H1 (cell line): Measurements from ENCODE around the gene DEUP1. TPM values are rescaled to one million over a fixed set of nuclear protein-coding genes. Genes with fewer than 3 reads are reported as not detected.

Experiments
- CTCF ChIA-PET: fragments of 300-600 bp; sonication (Branson Sonifier 250); formaldehyde crosslinking; loops from one replicate; lab custom pipeline; 2021; ENCODE audit not compliant: partially characterized antibody; lab: Charles Lee
- POLR2A ChIA-PET: fragments of 300-600 bp; sonication (Branson Sonifier 250); formaldehyde crosslinking; loops from one replicate; lab custom pipeline; 2021; ENCODE audit warnings: inconsistent platforms; ENCODE audit not compliant: partially characterized antibody; lab: Charles Lee
- DNase-seq, 2 experiments: peaks; one replicate each; pipeline versions ENCODE4 v3.0.0 to v3.0.0-alpha.2; 2010 to 2022; ENCODE audit warnings: low spot score in 2 of 2, low read depth in 1 of 2, mixed read lengths in 1 of 2
- FAIRE-seq: peaks from 2 replicates; lab custom pipeline; 2011; peaks lifted over from hg19 to GRCh38; lab: Jason Lieb, UNC
- H2AFZ ChIP-seq: 2 replicates; pipeline ENCODE4 v1.8.1; 2012; ENCODE audit warnings: low read length, inconsistent platforms
- H2AK5ac ChIP-seq: 2 replicates; pipeline ENCODE4 v1.6.1; 2013; ENCODE audit warnings: low read depth, low read length
- H2BK120ac ChIP-seq: replicated peaks from 2 replicates; pipeline ENCODE3; 2013; ENCODE audit warnings: low read depth, low read length, inconsistent platforms
- H2BK12ac ChIP-seq: 2 replicates; pipeline ENCODE4 v1.6.1; 2013; ENCODE audit warnings: low read depth, low read length
- H2BK15ac ChIP-seq: 2 replicates; pipeline ENCODE4 v1.6.1; 2013; ENCODE audit warnings: low read length
- H2BK20ac ChIP-seq: 2 replicates; pipeline ENCODE4 v1.6.1; 2013; ENCODE audit warnings: low read length
- H2BK5ac ChIP-seq: 2 replicates; pipeline ENCODE4 v1.6.1; 2013; ENCODE audit warnings: low read depth, low read length
- H3K14ac ChIP-seq: 2 replicates; pipeline ENCODE4 v1.6.1; 2013; ENCODE audit warnings: inconsistent platforms; ENCODE audit not compliant: insufficient read length
- H3K18ac ChIP-seq: 2 replicates; pipeline ENCODE4 v1.6.1; 2013; ENCODE audit warnings: low read length; ENCODE audit errors: extremely low read depth
- H3K23ac ChIP-seq: 2 replicates; pipeline ENCODE4 v1.6.1; 2013; ENCODE audit warnings: inconsistent platforms; ENCODE audit not compliant: insufficient read length
- H3K23me2 ChIP-seq: 2 replicates; pipeline ENCODE4 v1.6.1; 2013; ENCODE audit warnings: low read depth, low read length
- H3K27ac ChIP-seq: 2 replicates; pipeline ENCODE4 v1.6.1; 2011; ENCODE audit warnings: low read depth, low read length, inconsistent platforms
- H3K27me3 ChIP-seq, 4 experiments: replicated peaks in 1 of 4; 1 replicate in 1 of 4; 2 replicates in 3 of 4; pipeline versions ENCODE4 v1.6.1 to v1.8.1; 2011 to 2013; ENCODE audit warnings: low read length in 3 of 4, mild to moderate bottlenecking in 3 of 4, inconsistent platforms in 2 of 4, mixed read lengths in 2 of 4, moderate library complexity in 1 of 4; ENCODE audit not compliant: control insufficient read depth in 3 of 4, insufficient read depth in 3 of 4; ENCODE audit errors: extremely low read depth in 1 of 4
- H3K36me3 ChIP-seq, 4 experiments: 2 replicates each; pipeline versions ENCODE4 v1.6.1 to v1.8.1; 2011 to 2013; ENCODE audit warnings: mild to moderate bottlenecking in 4 of 4, low read length in 3 of 4, moderate library complexity in 2 of 4, control low read depth in 1 of 4, inconsistent platforms in 1 of 4; ENCODE audit not compliant: insufficient read depth in 4 of 4, control insufficient read depth in 2 of 4
- H3K4ac ChIP-seq: replicated peaks from 2 replicates; pipeline ENCODE3; 2013; ENCODE audit warnings: low read length, low read depth, mixed read lengths, inconsistent platforms; ENCODE audit not compliant: insufficient read length
- H3K4me1 ChIP-seq, 4 experiments: replicated peaks in 1 of 4; 1 replicate in 1 of 4; 2 replicates in 3 of 4; pipeline versions ENCODE4 v1.6.1 to v1.8.1; 2011 to 2013; ENCODE audit warnings: low read length in 3 of 4, inconsistent platforms in 2 of 4, mixed read lengths in 1 of 4; ENCODE audit not compliant: insufficient read depth in 4 of 4, control insufficient read depth in 3 of 4
- H3K4me2 ChIP-seq, 2 experiments: 2 replicates each; pipeline versions ENCODE4 v1.6.1 to v1.8.1; 2011 to 2013; ENCODE audit warnings: low read depth in 2 of 2, low read length in 2 of 2, control low read depth in 1 of 2, inconsistent platforms in 1 of 2, mild to moderate bottlenecking in 1 of 2; ENCODE audit not compliant: insufficient read depth in 1 of 2
- H3K4me3 ChIP-seq, 4 experiments: fragments of 200-600, 300-600 bp in 1 of 4; sonication (generic), shearing (Covaris generic), sonication (Bioruptor Twin) in 1 of 4; 2 replicates each; pipeline versions ENCODE4 v1.5.1 to v1.8.1; 2011 to 2016; ENCODE audit warnings: low read length in 4 of 4, low read depth in 3 of 4, control low read depth in 2 of 4, inconsistent platforms in 2 of 4, mild to moderate bottlenecking in 2 of 4, mixed read lengths in 1 of 4, moderate library complexity in 1 of 4; ENCODE audit not compliant: insufficient read depth in 2 of 4; ENCODE audit errors: extremely low read depth in 1 of 4
- H3K56ac ChIP-seq: replicated peaks from 2 replicates; pipeline ENCODE3; 2013; ENCODE audit warnings: low read depth, mild to moderate bottlenecking, mixed read lengths, low read length, inconsistent platforms; ENCODE audit not compliant: insufficient read length
- H3K79me1 ChIP-seq: 2 replicates; pipeline ENCODE4 v1.6.1; 2013; ENCODE audit warnings: low read depth, low read length, control low read depth
- H3K79me2 ChIP-seq, 2 experiments: 2 replicates each; pipeline versions ENCODE4 v1.6.1 to v1.8.1; 2012 to 2013; ENCODE audit warnings: low read length in 2 of 2, mild to moderate bottlenecking in 2 of 2, inconsistent platforms in 1 of 2; ENCODE audit not compliant: insufficient read depth in 2 of 2, control insufficient read depth in 1 of 2
- H3K9ac ChIP-seq, 4 experiments: replicated peaks in 1 of 4; 1 replicate in 1 of 4; 2 replicates in 3 of 4; pipeline versions ENCODE4 v1.6.1 to v1.8.1; 2011 to 2013; ENCODE audit warnings: low read depth in 3 of 4, low read length in 3 of 4, control low read depth in 2 of 4, mild to moderate bottlenecking in 2 of 4, moderate library complexity in 2 of 4, inconsistent platforms in 1 of 4; ENCODE audit errors: extremely low read depth in 1 of 4
- H3K9me3 ChIP-seq, 2 experiments: 2 replicates each; pipeline versions ENCODE4 v1.6.1 to v1.8.1; 2012 to 2013; ENCODE audit warnings: mild to moderate bottlenecking in 2 of 2, moderate library complexity in 2 of 2, control low read depth in 1 of 2, inconsistent platforms in 1 of 2, low read depth in 1 of 2, low read length in 1 of 2, mixed read lengths in 1 of 2; ENCODE audit not compliant: insufficient read depth in 2 of 2
- H4K20me1 ChIP-seq, 2 experiments: replicated peaks in 1 of 2; 2 replicates each; pipeline versions ENCODE3 to v1.8.1; 2011 to 2013; ENCODE audit warnings: inconsistent platforms in 2 of 2, low read length in 2 of 2, mild to moderate bottlenecking in 1 of 2; ENCODE audit not compliant: insufficient read depth in 2 of 2, control insufficient read depth in 1 of 2
- H4K5ac ChIP-seq: 2 replicates; pipeline ENCODE4 v1.6.1; 2013; ENCODE audit warnings: low read length, low read depth, mixed read lengths, inconsistent platforms; ENCODE audit not compliant: insufficient read length
- H4K8ac ChIP-seq: 2 replicates; pipeline ENCODE4 v1.8.0; 2013; ENCODE audit warnings: mild to moderate bottlenecking, moderate library complexity, low read length, inconsistent platforms; ENCODE audit not compliant: insufficient read depth; ENCODE audit errors: extremely low read depth
- H4K91ac ChIP-seq: replicated peaks from 2 replicates; pipeline ENCODE3; 2013; ENCODE audit warnings: low read length, mixed read lengths, inconsistent platforms; ENCODE audit not compliant: insufficient read length
- ASH2L ChIP-seq: fragments of 200-600, 300-600 bp; sonication (generic); IDR thresholded peaks from one replicate; pipeline ENCODE4 v1.7.1; 2017; ENCODE audit warnings: low read length
- ATF3 ChIP-seq: IDR thresholded peaks from 2 replicates; pipeline ENCODE4 v1.6.1; 2011; ENCODE audit warnings: low read depth, mild to moderate bottlenecking, low read length; ENCODE audit not compliant: insufficient read depth
- CHD2 ChIP-seq: IDR thresholded peaks from 2 replicates; pipeline ENCODE4 v1.6.1; 2012; ENCODE audit warnings: low read length, improper control_type of control experiment
- CTBP2 ChIP-seq: IDR thresholded peaks from 2 replicates; pipeline ENCODE4 v1.7.0; 2011; ENCODE audit warnings: borderline replicate concordance, mild to moderate bottlenecking, moderate library complexity, mixed read lengths, low read length; ENCODE audit not compliant: insufficient read depth, insufficient read length
- EZH2 ChIP-seq: fragments of 200-600 bp; sonication (generic); IDR thresholded peaks from 2 replicates; pipeline ENCODE4 v1.7.1; 2012; ENCODE audit warnings: low read depth, mild to moderate bottlenecking, moderate library complexity, low read length, inconsistent platforms; ENCODE audit not compliant: severe bottlenecking
- MAX ChIP-seq: IDR thresholded peaks from 2 replicates; pipeline ENCODE4 v1.6.1; 2012; ENCODE audit warnings: inconsistent platforms
- RFX5 ChIP-seq: IDR thresholded peaks from 2 replicates; pipeline ENCODE4 v1.6.1; 2011; ENCODE audit warnings: low read depth, low read length, improper control_type of control experiment, borderline replicate concordance
- SAP30 ChIP-seq: fragments of 300-600 bp; sonication (generic); IDR thresholded peaks from 2 replicates; pipeline ENCODE4 v1.7.1; 2012; ENCODE audit warnings: low read length, moderate library complexity, mild to moderate bottlenecking, inconsistent platforms; ENCODE audit not compliant: insufficient read depth, insufficient replicate concordance
- SIN3A ChIP-seq, 2 experiments: IDR thresholded peaks in 1 of 2; conservative IDR thresholded peaks in 1 of 2; 2 replicates each; pipeline ENCODE4 v1.6.1; 2011 to 2012; ENCODE audit warnings: low read length in 2 of 2, improper control_type of control experiment in 1 of 2, low read depth in 1 of 2, mild to moderate bottlenecking in 1 of 2
- SIRT6 ChIP-seq: IDR thresholded peaks from one replicate; pipeline ENCODE4 v1.7.1; 2012; ENCODE audit warnings: low read length, inconsistent platforms
- ZNF274 ChIP-seq: IDR thresholded peaks from 2 replicates; pipeline ENCODE4 v1.7.0; 2012; ENCODE audit warnings: low read length, borderline replicate concordance; ENCODE audit errors: extremely low read depth
- polyA plus RNA-seq, 7 experiments: library from polyadenylated mRNA; depleted of rRNA in 3 of 7; stranded (reverse) in 5 of 7; unstranded in 2 of 7; fragments of >200 nt in 5 of 7; fragments of 200-250 nt in 2 of 7; gene quantifications; 1 replicate in 5 of 7; 2 replicates in 1 of 7; 4 replicates in 1 of 7; pipeline versions ENCODE4 v1.2.1 to v1.2.3, GENCODE V29; 2011 to 2013; ENCODE audit warnings: missing spikeins in 2 of 7, mixed read lengths in 2 of 7
- total RNA-seq: library from RNA; stranded (reverse); fragmentation: NEBNext Ultra II Directional; extraction: Animal tissue kit (Norgen Biotek cat#: 25700); gene quantifications from 2 replicates; pipeline ENCODE4 v1.2.1, GENCODE V29; 2021
- TF ChIP-seq, protein P1 (sequence below): IDR thresholded peaks from 2 replicates; pipeline ENCODE4 v1.6.1; 2011; ENCODE audit warnings: low read length, improper control_type of control experiment

Gene DEUP1
- total and polyA plus RNA-seq, 2 of the 8 experiments (the other 6 are each of a cell fraction or from before 2014, with no cell fraction given) = 0.45 TPM; not detected in 1

GRCh38 chr11:93394488-93394887 is 63.9 kb downstream of the DEUP1 start:
- ChIA-PET POLR2A (interaction anchor here (0.9 kb wide), 1 partner anchor 196 kb away, joined by 3 read pairs; the partner anchor contains the start of gene SLC36A4), CTCF (interaction anchor here (1.1 to 1.4 kb wide), 3 partner anchors 9 to 20 kb away, joined by 3 to 4 read pairs (median 3); no protein-coding TSS in a partner anchor)
- Histone ChIP-seq H3K14ac (no peak overlapping the region), H3K56ac (no peak overlapping the region), H2BK20ac (no peak overlapping the region), H4K20me1 (no peaks in the 10 kb centered on the region), H2BK120ac (no peak overlapping the region), H3K23me2 (no peaks in the 10 kb centered on the region), H3K79me2 (no peaks in the 10 kb centered on the region), H2AFZ (no peak overlapping the region), H3K36me3 (no peaks in the 10 kb centered on the region), H3K79me1 (no peaks in the 10 kb centered on the region), H3K9ac (no peak overlapping the region), H3K4me1 (peaks cover 0 to 12% (median 4%) of the 10 kb centered on the region in 4 experiments; a peak in 4 of 7 replicates), H2AK5ac (no peak overlapping the region), H4K91ac (no peak overlapping the region), H4K8ac (no peak overlapping the region), H2BK12ac (no peak overlapping the region), H3K9me3 (no peaks in the 10 kb centered on the region), H3K27ac (no peak overlapping the region), H3K18ac (no peak overlapping the region), H4K5ac (no peak overlapping the region), H3K4me2 (peak overlapping the region in 1 of 2 experiments; percentile 48; a peak in 1 of 4 replicates), H2BK15ac (no peak overlapping the region), H2BK5ac (no peak overlapping the region), H3K4ac (no peak overlapping the region), H3K4me3 (peak overlapping the region in 1 of 4 experiments; percentile 11; a peak in 1 of 8 replicates), H3K23ac (no peak overlapping the region), H3K27me3 (no peaks in the 10 kb centered on the region)
- FAIRE-seq = no peak
- no peak for DNase-seq
- TF ChIP-seq, protein P1, sequence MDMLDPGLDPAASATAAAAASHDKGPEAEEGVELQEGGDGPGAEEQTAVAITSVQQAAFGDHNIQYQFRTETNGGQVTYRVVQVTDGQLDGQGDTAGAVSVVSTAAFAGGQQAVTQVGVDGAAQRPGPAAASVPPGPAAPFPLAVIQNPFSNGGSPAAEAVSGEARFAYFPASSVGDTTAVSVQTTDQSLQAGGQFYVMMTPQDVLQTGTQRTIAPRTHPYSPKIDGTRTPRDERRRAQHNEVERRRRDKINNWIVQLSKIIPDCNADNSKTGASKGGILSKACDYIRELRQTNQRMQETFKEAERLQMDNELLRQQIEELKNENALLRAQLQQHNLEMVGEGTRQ = no peak
- TF ChIP-seq ZNF274 = no peak
- TF ChIP-seq ASH2L = no peak
- TF ChIP-seq MAX = no peak
- no peak for TF ChIP-seq SIRT6
- no peak for TF ChIP-seq ATF3
- no peak for TF ChIP-seq RFX5
- TF ChIP-seq SAP30 = no peak
- no peak for TF ChIP-seq EZH2
- TF ChIP-seq SIN3A (conservative IDR thresholded peaks at IDR 0.05 in 1 of 2, IDR thresholded peaks at IDR 0.05 in 1 of 2; ENCODE audit: low read depth in 1 of 2, low read length in 2 of 2) = no peak
- TF ChIP-seq CTBP2 = no peak
- TF ChIP-seq CHD2 = no peak
